NCI-H1436 (cell line): ENCODE data around the gene MAP4.
"Not testable (repeated sequence)": the region's sequence is repeated elsewhere in the genome, so short reads cannot be mapped to it uniquely, and the experiment has no call there.

Source experiments
- DNase-seq: peaks from one replicate; lab custom pipeline; 2025; lab: John Stamatoyannopoulos, UW

Gene MAP4

DNA sequence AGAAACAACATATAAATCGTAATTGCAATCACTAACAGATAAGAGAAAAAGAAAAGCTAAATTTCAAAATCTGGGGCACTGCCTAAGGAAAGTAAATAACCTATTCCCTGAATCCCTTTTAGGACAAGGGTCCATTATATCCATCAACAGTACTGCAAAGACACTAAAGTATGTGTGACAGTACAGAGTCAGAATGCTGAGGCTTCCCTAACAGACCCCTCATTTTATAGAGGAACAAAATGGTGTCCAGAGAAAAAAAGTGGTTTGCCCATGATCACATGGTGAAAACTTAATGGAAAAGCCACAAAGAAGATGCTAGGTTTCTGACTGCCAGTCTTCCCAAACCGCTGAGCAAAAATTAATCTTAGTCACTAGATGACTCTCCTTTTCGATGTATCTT is 119.5 kb downstream of the MAP4 start:
- no peak for DNase-seq

DNA sequence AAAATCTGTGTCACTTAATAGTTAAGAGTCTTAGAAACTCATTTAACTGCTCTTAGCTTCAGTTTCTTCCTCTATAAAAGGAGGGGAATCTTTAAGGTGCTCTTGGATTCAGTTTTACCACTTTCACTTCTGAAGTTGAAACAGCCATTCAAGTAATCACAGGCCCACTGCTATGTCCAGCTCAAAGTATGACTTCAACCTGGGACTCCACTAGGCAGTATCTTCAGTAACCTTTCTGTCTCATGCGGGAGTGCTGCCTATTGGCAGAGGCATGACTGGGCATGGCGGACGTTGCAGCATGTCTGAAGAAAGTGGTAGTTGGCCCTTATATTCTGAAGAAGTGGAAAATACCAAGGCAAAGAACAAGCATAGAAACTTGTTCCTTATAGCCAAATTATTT is 121.0 kb downstream of the MAP4 start:
- DNase-seq: no peak

DNA sequence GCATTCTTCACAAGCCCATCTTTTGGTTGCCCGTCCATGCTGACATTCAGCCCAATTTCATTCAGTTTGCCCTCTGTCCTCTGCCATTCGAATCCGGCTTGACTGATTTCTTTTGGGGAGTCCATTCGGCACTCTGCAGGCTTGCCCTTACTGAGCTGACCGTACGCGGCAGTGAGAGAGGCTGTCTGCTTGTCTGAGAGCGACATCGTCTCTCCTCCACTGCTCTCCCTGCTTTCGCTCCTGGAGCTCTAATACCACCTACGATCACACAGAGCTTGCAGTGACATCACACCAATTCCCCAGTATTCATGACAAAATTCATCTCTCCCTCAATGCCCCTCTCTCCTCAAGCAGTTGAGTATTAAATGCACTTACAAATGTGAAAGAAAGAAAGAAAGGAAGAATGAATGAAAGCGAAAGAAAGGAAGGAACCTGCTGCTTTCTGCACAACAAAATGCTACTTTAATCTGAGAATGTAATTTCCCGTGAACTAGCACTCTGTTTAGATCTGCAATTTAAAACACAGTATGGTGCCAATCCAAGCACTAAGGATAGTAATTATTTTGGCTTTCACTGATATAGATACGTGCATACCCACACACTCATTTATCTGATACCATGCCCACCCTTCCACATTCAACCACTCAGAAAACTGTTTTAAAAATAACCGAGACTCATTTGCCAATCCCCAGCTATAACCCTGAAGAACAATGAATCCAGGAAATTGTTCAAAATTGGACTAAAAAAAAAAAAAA is 123.8 kb downstream of the MAP4 start:
- no peak for DNase-seq

DNA sequence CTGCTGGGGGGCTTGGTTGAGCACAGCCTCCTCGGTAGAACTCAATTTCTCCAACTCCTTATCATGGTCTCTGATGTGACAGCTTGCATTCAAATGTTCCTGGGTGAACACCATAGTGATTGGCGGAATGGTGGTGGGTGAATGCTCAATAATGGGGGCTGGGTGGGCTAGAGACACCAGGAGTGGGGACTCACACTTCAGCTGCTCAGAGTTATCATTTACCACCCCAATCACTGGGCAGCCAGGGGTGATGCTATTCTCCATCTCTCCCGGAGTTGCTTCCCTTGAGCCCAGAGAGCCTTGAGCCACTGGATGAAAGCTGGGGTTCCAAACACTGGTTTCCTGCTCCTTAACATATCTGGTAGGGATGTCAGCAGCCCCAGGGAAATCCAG is 124.6 kb downstream of the MAP4 start:
- no peak for DNase-seq

DNA sequence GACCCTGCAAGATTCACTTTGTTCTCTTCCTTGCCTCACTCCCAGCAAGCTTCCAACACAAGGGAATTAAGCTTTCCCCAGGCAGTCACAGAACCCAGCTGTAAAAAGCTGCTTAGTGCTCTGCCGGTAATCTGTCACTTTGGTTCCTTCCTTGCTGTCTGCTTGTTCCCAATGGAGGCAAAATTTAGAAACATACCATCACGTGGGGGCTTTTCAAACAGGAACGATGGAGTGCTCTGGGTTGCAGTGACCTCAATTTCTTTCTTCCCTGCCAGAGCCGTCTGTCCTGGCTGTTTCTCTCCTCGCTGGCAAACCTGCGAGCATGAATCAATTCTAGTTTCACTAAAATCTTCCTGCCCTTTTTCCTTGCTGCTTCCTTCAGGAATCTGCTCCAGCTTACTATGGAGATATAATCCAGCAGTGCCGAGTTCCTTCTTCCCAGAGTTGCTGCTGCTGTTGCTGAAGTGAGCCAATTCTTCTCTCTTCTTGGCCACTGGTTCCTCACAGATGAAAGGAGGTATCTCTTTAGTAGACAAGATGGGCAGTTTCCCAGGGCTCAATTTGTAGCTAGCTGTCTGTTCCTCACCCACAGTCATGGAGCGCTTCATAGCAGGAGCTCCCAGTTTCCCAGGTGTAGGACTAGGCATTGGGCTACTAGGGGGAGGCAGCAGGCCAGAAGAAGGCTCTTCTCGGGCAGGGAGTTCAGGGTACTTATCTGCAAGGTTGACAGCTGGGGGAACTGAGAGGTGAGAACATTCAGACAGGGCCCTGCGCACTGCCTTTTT is 125.2 kb downstream of the MAP4 start:
- no peak for DNase-seq

DNA sequence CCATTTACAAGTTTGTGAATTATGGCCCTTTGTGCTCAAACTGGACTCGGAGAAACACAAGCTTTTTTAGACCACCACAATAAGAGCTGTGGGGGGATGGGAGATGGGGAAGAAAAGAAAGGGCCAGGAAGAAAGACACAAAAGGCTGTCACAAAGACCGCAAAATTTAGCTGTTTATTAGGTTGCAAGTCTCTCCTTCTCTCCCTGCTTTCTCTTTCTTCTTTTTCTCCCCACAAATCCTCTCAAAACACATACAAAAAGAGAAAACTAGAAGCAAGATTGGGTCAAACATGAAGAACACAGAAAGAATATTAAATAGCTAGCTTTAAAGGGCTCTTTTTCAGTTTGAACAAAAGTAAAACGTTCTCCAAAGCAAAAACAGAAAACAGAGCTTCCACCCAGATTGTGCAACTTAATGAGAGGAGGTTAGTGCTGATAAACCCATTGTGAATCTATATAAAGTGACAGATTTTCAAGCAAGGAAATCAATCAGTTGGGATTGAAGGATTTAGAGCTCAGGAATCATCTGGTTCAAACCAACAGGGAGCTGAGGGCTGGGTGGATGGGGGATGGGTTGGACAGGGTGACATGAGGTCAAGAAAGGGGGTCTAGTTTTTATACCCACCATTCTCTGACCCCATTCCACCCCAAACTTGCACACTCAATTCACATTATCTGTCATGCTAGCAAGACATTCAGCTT is 125.9 kb downstream of the MAP4 start:
- DNase-seq: no peak

DNA sequence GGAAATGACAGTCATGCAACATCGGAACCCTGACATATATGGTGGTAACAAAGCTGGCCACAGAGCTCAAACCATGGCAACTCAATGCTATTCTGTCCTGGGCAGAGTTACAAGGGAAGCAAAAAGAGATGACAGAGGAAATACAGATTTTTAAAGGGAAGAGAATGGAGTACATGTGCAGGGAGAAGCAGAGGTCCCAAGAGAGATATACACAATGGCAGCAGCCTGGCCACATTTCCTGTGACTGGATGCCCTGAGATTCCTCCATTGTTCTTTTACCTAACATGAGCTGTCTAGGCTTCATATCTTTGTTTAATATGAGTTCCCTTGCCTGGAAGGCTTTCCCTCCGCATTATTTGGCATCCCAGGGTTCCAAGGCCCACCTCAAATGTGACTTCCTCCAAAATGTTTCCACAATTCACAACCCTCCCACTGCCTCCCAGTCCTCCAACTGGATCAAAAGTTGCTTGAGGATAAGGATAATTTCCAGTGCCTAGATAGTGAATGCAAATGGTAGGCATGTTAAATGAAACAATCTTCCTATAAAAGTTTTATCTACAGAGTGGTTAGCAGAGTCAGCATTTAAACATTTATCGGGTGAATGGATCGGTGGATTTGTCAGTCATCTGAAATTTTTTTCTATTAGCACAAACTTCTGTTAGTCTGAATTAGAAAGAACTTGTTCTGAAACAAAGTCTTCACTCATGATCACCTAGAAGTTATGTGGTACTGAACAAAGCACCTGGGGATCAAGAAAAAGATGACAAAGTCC is 127.0 kb downstream of the MAP4 start:
- no peak for DNase-seq

DNA sequence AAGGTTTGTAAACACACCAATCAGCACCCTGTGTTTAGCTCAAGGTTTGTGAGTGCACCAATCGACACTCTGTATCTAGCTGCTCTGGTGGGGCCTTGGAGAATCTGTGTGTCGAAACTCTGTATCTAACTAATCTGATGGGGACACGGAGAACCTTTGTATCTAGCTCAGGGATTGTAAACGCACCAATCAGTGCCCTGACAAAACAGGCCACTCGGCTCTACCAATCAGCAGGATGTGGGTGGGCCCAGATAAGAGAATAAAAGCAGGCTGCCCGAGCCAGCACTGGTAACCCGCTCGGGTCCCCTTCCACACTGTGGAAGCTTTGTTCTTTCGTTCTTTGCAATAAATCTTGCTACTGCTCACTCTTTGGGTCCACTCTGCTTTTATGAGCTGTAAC is 128.2 kb downstream of the MAP4 start:
- DNase-seq: not testable (repeated sequence)

DNA sequence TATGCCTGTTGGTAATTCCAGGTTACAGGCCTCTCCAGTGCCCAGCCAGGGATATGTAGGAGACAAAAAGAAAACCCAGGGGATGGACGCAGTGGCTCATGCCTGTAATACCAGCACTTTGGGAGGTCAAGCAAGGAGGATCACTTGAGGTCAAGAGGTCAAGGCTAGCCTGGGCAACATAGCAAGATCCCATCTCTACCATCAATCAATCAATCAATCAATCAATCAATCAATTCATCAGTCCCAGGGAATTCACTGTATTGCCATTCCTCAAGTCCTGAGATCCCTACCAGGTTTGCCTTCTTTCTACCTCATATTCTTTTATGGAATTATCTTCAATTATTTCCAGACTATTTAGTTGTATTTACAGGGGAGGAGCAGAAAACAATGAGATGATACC is 131.0 kb downstream of the MAP4 start:
- no peak for DNase-seq

DNA sequence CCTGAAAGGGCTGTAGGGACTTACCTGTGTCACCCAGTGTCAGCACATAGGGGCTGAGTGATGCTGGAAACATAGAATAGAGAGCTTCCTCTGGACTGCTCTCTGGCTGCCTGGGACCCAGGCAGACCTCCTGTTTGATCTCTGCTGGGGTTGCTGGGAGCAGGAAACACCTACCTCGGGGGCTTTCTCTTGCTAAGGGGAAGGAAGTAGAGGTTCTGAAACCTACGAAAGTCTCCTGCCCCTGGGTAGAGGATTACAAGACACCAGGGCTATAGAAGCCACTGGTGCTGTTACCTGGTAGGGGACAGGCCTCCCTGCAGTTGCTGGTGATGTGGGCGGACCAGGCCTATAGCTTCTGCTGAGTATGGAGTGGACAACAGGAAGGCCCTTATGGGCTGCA is 131.6 kb downstream of the MAP4 start:
- DNase-seq: no peak

DNA sequence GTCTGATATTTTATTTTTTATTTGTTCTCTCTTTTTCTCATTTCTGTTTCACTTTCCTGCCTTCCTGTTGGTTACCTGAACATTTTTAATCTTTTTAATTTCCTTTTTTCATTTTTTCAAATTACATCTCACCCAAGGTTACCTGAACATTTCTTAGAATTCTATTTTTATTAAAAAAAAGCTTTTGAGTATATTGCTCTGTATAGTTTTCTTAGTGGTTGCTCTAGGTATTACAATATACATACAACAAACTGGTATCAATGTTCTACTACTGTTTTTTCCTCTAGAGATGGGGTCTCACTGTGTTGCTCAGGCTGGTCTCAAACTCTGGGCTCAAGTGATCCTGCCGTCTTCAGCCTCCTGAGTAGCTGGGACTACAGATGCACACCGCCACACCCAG is 133.9 kb downstream of the MAP4 start:
- DNase-seq: no peak

DNA sequence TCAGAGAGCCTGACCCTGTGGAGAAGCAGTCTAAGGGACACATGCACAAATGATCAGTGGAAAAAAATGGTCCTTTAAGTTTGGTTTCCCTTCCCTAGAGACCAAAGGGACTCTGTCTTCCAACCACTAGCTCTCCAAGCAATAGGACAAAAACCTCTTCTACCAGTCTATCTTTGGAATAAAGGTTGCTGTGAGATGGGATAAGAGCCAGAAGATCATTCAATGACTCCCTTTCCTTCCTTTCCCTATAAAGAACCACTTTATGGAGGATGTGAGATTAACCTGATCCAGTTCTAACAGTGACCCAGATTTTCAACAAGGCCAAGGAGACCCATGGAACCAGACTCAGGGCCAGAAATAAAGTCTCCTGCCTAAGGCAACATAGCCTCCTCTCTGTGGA is 138.5 kb downstream of the MAP4 start:
- no peak for DNase-seq

DNA sequence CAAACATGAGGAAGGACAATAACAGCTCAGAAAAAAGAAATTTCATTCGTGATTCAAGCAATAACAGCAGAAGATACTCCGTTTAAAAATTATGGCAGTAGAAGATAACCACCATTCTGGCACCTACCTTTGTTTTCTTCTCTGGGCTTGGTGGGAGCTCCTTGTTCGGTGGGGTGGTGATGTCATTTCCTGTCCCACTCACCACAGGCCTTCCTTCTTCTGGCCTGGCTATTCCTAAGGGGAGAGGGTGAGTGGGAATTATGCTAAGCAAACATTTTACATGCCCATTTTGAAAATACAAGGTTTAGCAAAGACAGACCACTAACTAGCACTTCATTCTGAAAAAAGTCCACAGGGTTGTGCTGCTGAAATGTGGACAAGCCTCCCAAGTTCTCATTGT is 138.9 kb downstream of the MAP4 start:
- DNase-seq: no peak

DNA sequence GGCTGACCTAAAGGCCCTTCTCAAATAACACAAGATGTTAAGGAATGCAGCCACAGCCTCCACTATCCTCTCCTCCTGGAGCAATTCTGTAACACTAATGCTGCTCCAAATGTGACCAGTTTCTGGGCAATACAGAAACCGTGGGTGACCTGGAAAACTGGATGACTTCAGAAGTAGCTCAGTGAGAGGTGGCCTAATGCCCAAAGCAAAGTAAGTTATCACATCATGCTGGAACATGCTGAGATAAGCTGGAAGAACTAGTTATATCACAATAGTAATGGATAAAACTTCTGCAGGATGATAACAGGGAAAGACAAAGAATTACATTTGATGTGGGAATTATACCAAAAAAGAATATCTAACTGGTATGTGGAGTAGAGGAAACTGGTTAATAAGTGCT is 141.3 kb downstream of the MAP4 start:
- no peak for DNase-seq

DNA sequence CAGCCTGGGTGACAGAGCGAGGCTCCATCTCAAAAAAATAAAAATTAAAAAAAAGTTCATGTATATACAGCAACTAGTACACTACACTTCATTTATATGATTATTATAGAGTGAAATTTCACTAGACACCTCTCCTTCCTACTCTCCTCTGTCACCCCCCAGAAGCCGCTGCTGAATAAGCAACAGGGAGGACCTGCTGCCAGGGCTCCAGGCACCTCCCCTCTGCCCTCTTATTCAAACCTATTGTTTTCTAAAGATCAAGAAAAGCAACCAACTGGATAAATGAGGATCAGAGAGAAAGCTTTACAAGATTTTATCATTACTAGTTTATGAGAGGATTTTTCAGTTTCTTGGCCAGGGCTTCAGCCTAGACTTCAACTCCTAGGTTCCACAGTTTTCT is 141.8 kb downstream of the MAP4 start:
- no peak for DNase-seq

DNA sequence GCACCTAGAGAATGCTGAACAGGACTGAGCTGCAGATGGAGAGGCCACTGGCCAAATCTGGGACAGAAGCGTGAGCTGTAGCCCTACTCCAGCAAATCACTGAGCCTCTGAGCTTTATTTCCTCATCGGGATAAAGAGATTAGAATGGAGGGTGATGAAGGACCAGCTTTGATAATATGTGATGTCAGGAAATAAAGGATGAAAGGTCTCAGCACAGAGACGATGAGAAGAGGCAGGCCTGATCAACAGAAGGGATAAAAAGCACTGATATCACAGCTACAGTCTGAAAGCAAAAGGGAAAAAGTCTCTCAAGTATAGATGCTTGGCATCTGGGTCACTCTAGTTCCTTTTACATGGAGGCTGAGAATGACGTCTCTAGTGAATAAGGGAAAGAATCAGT is 143.3 kb downstream of the MAP4 start:
- DNase-seq: no peak

DNA sequence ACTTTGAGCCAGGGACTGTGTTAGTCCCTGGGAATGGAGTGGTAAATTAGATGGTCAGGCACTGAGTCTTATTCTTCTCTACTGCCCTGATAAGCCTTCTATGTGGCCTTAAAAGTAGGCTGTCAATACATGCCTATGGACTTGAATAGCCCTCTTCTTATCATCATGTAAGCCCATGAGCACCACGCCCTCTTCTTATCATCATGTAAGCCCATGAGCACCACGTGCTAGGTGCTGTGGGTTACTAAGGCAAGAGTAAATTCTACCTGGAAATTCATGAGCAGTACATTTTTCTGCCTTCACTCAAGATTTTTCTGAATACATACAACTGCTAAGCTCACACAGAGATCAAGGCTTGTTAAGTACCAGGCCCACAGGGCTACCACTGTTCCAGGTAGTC is 144.8 kb downstream of the MAP4 start:
- no peak for DNase-seq

DNA sequence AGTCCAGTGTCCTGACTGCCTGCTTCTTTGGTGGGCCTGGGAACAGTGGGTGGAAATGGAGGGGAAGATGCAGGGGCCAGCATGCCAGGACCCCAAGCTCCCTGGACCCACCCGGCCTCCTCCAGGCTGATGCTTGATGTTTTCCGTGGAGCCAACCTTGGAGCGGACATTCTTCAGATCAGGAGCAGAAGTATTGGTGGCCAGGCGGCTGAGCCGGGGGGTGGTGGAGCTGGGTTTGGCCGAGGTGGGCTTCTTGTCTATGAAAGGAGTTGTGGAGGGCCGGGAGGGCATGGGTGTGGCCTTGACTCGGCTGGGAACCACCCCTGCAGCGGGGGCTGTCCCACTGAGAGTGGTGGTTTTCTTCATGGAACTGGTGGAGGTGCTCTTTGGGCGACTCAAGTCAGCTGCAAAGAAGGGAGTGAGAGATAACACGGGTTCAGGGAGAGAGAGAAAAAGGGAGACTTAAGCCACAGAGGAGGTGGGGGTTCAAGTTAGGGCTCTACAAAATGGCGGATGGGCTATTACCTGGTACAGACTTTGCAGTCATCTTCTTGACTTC is 145.4 kb downstream of the MAP4 start:
- DNase-seq: no peak

DNA sequence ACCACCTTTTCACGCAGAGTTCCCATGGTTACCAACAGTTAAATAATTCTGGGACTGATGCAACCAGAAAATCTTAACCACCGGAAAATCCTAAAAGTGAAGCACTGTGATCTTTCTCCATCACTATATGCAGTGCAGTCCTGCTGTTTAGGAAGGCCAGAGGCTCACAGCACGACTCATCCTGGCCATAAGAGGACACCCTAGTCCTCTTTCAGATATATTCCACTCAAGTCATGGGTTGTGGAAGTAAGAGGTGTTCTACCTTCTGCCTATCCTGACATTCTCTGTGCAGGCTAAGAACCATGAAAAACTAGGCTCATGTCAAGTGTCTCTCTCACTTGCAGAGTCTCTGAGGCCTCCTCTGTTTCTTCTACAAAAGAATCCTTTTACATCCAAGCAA is 146.1 kb downstream of the MAP4 start:
- no peak for DNase-seq

DNA sequence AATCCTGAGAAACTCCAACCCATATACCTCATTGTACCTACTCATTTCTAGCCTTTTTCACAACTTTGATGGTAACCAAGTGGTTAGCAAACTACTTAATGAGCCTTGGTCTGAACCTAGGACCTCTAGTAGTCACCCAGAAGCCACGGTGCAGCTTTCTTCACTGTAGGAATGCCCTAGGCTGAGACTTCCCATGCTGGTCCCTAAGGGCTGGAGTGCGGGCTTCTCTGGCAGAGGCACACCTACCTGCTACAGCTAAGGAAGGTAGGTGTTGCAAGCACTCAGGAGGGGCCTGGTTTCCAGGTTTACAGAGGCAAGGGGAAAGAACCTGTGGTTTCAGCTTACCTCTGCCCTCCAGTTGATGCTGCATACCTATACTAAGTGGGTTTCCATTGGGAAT is 147.9 kb downstream of the MAP4 start:
- no peak for DNase-seq

DNA sequence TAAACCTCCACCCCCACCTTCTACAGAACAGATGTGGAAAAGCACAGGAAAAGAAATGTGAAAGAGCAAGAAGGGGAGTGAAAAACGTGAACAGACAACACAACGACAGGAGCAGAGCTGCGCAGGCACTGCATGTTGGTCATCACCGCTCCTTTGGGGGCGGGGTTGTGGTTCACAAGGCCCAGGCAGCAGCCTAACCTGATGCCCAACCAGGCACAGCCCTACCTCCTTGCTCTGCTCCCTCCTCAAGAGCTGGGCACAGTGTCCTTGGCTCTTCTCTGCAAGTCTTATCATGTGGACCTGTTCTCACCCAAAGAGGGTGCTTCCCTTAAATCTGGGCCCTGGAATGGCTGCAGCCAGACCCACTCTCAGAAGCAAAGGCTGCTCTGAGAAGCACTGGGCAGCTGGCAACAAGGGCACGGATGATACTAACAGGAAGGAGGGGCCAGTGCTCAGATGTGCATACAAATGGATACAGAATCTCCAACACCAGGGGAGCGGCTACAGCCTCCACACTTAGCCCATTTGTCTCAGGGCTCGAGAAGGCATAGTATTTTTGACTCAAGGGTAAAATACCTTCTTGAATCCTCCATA is 148.7 kb downstream of the MAP4 start:
- DNase-seq: no peak

DNA sequence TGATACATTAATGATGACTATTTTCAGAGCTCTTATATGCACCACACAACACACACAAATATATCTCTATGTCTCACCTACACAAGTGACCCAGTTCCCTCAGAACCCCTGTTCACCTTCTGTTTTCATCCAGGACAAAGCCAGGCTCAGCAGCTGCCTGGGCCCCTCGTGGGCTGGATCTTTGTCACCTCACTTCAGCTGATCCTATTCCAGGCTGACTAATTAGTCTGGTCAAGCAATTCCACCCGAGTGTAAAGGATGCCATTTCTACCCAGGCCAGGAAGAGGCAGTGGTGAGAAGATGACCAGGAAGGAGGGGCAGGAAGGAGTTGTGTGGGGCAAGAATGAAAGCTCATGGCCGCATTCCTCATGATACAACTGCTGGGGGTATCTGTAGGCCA is 151.0 kb downstream of the MAP4 start:
- DNase-seq: no peak
